GM13976 (cell line): ENCODE measurements around the gene ZFHX2.

Experiments
- DNase-seq: peaks from one replicate; pipeline ENCODE4 v3.0.0; 2012; ENCODE audit warnings: low spot score
- CTCF ChIP-seq: IDR thresholded peaks from 2 replicates; pipeline ENCODE4 v1.5.1; 2012; ENCODE audit warnings: borderline replicate concordance, mild to moderate bottlenecking; ENCODE audit not compliant: insufficient read depth; ENCODE audit errors: extremely low read depth, missing control alignments, control extremely low read depth
- in situ Hi-C: fragments of 300-500 bp; cut with MboI; formaldehyde crosslinking; loops from one replicate; pipeline ENCODE4 v1.12.0; 2022; ENCODE audit warnings: low sequenced_read_pairs, mixed read lengths, inconsistent platforms; ENCODE audit not compliant: unreplicated experiment

Gene ZFHX2

GRCh38 chr14:23517650-23518326 lies 33.8 kb downstream of the ZFHX2 start:
- TF ChIP-seq CTCF, result no peak
- DNase-seq, result no peak
- in situ Hi-C loops, result no loop called here

- no peak for DNase-seq
- in situ Hi-C loops, result no loop called here
- TF ChIP-seq CTCF, result no peak
Measured at GRCh38 chr14:23514644-23514957, 37.0 kb downstream of the ZFHX2 start.

- no peak for DNase-seq
- in situ Hi-C loops, result no loop called here
- no peak for TF ChIP-seq CTCF
Measured at GRCh38 chr14:23513818-23514643, 37.5 kb downstream of the ZFHX2 start.

GRCh38 chr14:23513005-23513817 lies 38.4 kb downstream of the ZFHX2 start:
- TF ChIP-seq CTCF, result no peak
- in situ Hi-C loops, result no loop called here
- DNase-seq, result no peak

GRCh38 chr14:23512156-23512555 lies 39.4 kb downstream of the ZFHX2 start:
- in situ Hi-C loops, result no loop called here
- DNase-seq, result no peak
- TF ChIP-seq CTCF, result no peak

- in situ Hi-C loops, result no loop called here
- TF ChIP-seq CTCF, result no peak
- DNase-seq, result no peak
Measured at GRCh38 chr14:23494223-23494622, 57.3 kb downstream of the ZFHX2 start.
